DND-41 (cell line): ENCODE results near the gene GRHL3.

Source experiments
- EZH2 ChIP-seq: IDR thresholded peaks from 3 replicates; pipeline ENCODE4 v1.6.1; 2012; ENCODE audit warnings: borderline replicate concordance, low read depth, mild to moderate bottlenecking, moderate library complexity, low read length, inconsistent platforms; ENCODE audit not compliant: severe bottlenecking
- TF ChIP-seq, protein P1 (sequence below): IDR thresholded peaks from 2 replicates; pipeline ENCODE4 v1.5.1; 2012; ENCODE audit warnings: borderline replicate concordance, low read length, moderate library complexity, mild to moderate bottlenecking; ENCODE audit not compliant: poor library complexity, severe bottlenecking; ENCODE audit errors: extremely low read depth

DNA sequence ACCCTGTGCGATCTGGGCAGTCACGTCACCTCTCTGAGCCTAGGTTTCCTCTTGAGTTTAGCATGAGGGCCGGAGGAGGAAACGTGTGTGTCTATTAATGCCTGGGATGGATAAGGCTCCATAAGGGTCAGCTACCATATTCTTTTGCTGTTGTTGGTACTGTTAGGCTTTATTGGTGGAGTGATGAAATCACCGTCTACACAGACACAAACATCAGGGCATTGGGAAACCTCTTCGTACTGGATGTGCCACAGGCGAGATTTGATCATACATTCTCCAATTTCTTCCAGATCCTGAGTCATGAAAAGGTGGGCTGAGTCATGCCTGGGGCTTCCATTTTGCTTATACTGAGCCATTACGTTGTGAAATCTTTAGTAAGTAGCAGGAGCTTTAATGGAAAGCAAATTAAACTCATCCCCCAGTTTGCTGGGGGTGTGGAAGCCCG lies 24.9 kb upstream of the GRHL3 start:
- TF ChIP-seq, protein P1, sequence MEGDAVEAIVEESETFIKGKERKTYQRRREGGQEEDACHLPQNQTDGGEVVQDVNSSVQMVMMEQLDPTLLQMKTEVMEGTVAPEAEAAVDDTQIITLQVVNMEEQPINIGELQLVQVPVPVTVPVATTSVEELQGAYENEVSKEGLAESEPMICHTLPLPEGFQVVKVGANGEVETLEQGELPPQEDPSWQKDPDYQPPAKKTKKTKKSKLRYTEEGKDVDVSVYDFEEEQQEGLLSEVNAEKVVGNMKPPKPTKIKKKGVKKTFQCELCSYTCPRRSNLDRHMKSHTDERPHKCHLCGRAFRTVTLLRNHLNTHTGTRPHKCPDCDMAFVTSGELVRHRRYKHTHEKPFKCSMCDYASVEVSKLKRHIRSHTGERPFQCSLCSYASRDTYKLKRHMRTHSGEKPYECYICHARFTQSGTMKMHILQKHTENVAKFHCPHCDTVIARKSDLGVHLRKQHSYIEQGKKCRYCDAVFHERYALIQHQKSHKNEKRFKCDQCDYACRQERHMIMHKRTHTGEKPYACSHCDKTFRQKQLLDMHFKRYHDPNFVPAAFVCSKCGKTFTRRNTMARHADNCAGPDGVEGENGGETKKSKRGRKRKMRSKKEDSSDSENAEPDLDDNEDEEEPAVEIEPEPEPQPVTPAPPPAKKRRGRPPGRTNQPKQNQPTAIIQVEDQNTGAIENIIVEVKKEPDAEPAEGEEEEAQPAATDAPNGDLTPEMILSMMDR, result no peak
- TF ChIP-seq EZH2, result no peak
